Aorta (tissue), 5 donors: Measurements from ENCODE around the gene LGALS13. TPM values are rescaled to one million over a fixed set of nuclear protein-coding genes. Genes with fewer than 3 reads are reported as not detected.

ENCODE experiments used
- ATAC-seq: fragments of 200-7000 bp; cut with Tn5 transposase; one replicate; pipeline ENCODE4 v1.9.1; 2022; ENCODE audit warnings: moderate library complexity; ENCODE audit not compliant: low FRiP score
- DNase-seq, 2 donors: peaks; one replicate each; pipeline ENCODE4 v3.0.0-alpha.2; 2020
- H3K27ac ChIP-seq, 2 donors: one replicate each; pipeline ENCODE4 v1.5.1; 2013; ENCODE audit warnings: low read length in 2 of 2, mild to moderate bottlenecking in 2 of 2, moderate library complexity in 2 of 2, control low read depth in 1 of 2, inconsistent platforms in 1 of 2, low read depth in 1 of 2
- H3K27me3 ChIP-seq, 2 donors: one replicate each; pipeline ENCODE4 v1.6.1; 2013; ENCODE audit warnings: control low read depth in 1 of 2, low read length in 1 of 2, mild to moderate bottlenecking in 1 of 2, moderate library complexity in 1 of 2; ENCODE audit not compliant: insufficient read depth in 2 of 2, control insufficient read depth in 1 of 2
- H3K36me3 ChIP-seq, 2 donors: one replicate each; pipeline ENCODE4 v1.6.1; 2013; ENCODE audit warnings: control low read depth in 1 of 2, low read length in 1 of 2, mild to moderate bottlenecking in 1 of 2; ENCODE audit not compliant: insufficient read depth in 2 of 2, control insufficient read depth in 1 of 2
- H3K4me1 ChIP-seq, 2 donors: one replicate each; pipeline ENCODE4 v1.6.1; 2013; ENCODE audit warnings: low read length in 2 of 2, control low read depth in 1 of 2, mild to moderate bottlenecking in 1 of 2, moderate library complexity in 1 of 2; ENCODE audit not compliant: insufficient read depth in 2 of 2, control insufficient read depth in 1 of 2
- H3K4me3 ChIP-seq, 2 donors: one replicate each; pipeline ENCODE4 v1.5.1; 2013; ENCODE audit warnings: low read length in 2 of 2, control low read depth in 1 of 2, mild to moderate bottlenecking in 1 of 2
- H3K9me3 ChIP-seq: one replicate; pipeline ENCODE4 v1.6.1; 2013; ENCODE audit warnings: mild to moderate bottlenecking, low read length; ENCODE audit not compliant: control insufficient read depth
- WGBS, 2 donors: extraction: QIAGEN DNeasy Blood & Tissue Kit; methylation state at CpG; one replicate each; pipeline ENCODE4 v1.1.7; 2013; 5-methylcytosine and 5-hydroxymethylcytosine counted together
- intact Hi-C, 2 donors: fragments of 100-400 bp; cut with DNase I; formaldehyde crosslinking; loops; one replicate each; pipeline versions ENCODE4 v1.14.2 to v1.15.0; 2022
- polyA plus RNA-seq, 2 donors: library from polyadenylated mRNA; stranded (reverse); fragments of 200-250 nt; gene quantifications; one replicate each; pipeline ENCODE4 v1.2.3, GENCODE V29; 2013
- total RNA-seq, 2 donors: library from RNA; stranded (reverse); fragmentation: NEBNext Ultra II Directional; extraction: Animal tissue kit (Norgen Biotek cat#: 25700); gene quantifications; one replicate each; pipeline ENCODE4 v1.2.1, GENCODE V29; 2021
- donor health status: healthy with polysubstance abuse.
- donor health status: Bipolar disorder and iron deficiency.
- donor health status: DM: no; HTN: no; CAD: no.
- donor health status: DM: no; HTN: no; CAD: no.
- donor health status: DM: yes; HTN: yes; CAD: no.

Gene LGALS13
- total and polyA plus RNA-seq, 4 donors = not detected

- intact Hi-C loops = no loop called here
- Histone ChIP-seq H3K4me3 (no peak overlapping the region), H3K36me3 (no peaks in the 10 kb centered on the region), H3K9me3 (peaks cover 2% of the 10 kb centered on the region), H3K27me3 (no peaks in the 10 kb centered on the region), H3K4me1 (no peaks in the 10 kb centered on the region), H3K27ac (no peak overlapping the region)
- DNase-seq (no peak), ATAC-seq (no peak)
- 54 to 60% methylated on average over 6 of the region's 6 CpGs for WGBS, 2 donors
Observed at GRCh38 chr19:39631626-39632025, 29.3 kb downstream of the LGALS13 start.

- no peak for DNase-seq
- Histone ChIP-seq H3K4me3 (no peak overlapping the region), H3K36me3 (no peaks in the 10 kb centered on the region), H3K27me3 (no peaks in the 10 kb centered on the region), H3K27ac (no peak overlapping the region), H3K4me1 (no peaks in the 10 kb centered on the region), H3K9me3 (no peaks in the 10 kb centered on the region)
- 52 to 53% methylated on average over 4 of the region's 4 CpGs for WGBS, 2 donors
- no peak for ATAC-seq
- intact Hi-C loops = no loop called here
Observed at GRCh38 chr19:39637891-39638290, 35.6 kb downstream of the LGALS13 start.

GRCh38 chr19:39641773-39642172 is 39.4 kb downstream of the LGALS13 start:
- Histone ChIP-seq H3K4me3 (no peak overlapping the region), H3K4me1 (no peaks in the 10 kb centered on the region), H3K9me3 (peaks cover 1% of the 10 kb centered on the region), H3K27me3 (no peaks in the 10 kb centered on the region), H3K36me3 (no peaks in the 10 kb centered on the region), H3K27ac (no peak overlapping the region)
- ATAC-seq = no peak
- WGBS, 2 donors = 21 to 22% methylated on average over 1 of the region's 1 CpG
- intact Hi-C loops = no loop called here
- no peak for DNase-seq

GRCh38 chr19:39643591-39643990 is 41.3 kb downstream of the LGALS13 start:
- no peaks in the 10 kb centered on the region for H3K27me3 ChIP-seq
- peaks cover 1% of the 10 kb centered on the region for H3K9me3 ChIP-seq
- no peaks in the 10 kb centered on the region for H3K4me1 ChIP-seq
- 58 to 62% methylated on average over 5 of the region's 5 CpGs for WGBS, 2 donors
- ATAC-seq = no peak
- no peak overlapping the region for H3K27ac ChIP-seq
- no peak overlapping the region for H3K4me3 ChIP-seq
- intact Hi-C loops = no loop called here
- no peaks in the 10 kb centered on the region for H3K36me3 ChIP-seq
- DNase-seq = no peak

GRCh38 chr19:39645800-39646411 is 43.6 kb downstream of the LGALS13 start:
- Histone ChIP-seq H3K27me3 (no peaks in the 10 kb centered on the region), H3K4me1 (no peaks in the 10 kb centered on the region), H3K4me3 (no peak overlapping the region), H3K27ac (no peak overlapping the region), H3K9me3 (peaks cover 1% of the 10 kb centered on the region), H3K36me3 (no peaks in the 10 kb centered on the region)
- no peak for DNase-seq
- ATAC-seq = no peak
- intact Hi-C loops = no loop called here
- 20 to 21% methylated on average over 6 of the region's 6 CpGs for WGBS, 2 donors

GRCh38 chr19:39647918-39648317 is 45.6 kb downstream of the LGALS13 start:
- H3K27me3 ChIP-seq = no peaks in the 10 kb centered on the region
- no peaks in the 10 kb centered on the region for H3K36me3 ChIP-seq
- peaks cover 1% of the 10 kb centered on the region for H3K9me3 ChIP-seq
- WGBS, 2 donors = 32 to 40% methylated on average over 3 of the region's 3 CpGs
- H3K4me1 ChIP-seq = no peaks in the 10 kb centered on the region
- H3K4me3 ChIP-seq = no peak overlapping the region
- H3K27ac ChIP-seq = no peak overlapping the region
- ATAC-seq = no peak
- intact Hi-C loops = no loop called here
- no peak for DNase-seq

- WGBS, 2 donors = 48 to 50% methylated on average over 3 of the region's 3 CpGs
- DNase-seq (no peak), ATAC-seq (no peak)
- intact Hi-C loops = no loop called here
- Histone ChIP-seq H3K27me3 (no peaks in the 10 kb centered on the region), H3K4me1 (no peaks in the 10 kb centered on the region), H3K4me3 (no peak within 1 kb of the TSS), H3K9me3 (no peaks in the 10 kb centered on the region), H3K27ac (no peak within 1 kb of the TSS), H3K36me3 (no peaks in the 10 kb centered on the region)
Observed at GRCh38 chr19:39655613-39656012, 53.3 kb downstream of the LGALS13 start, which contains the start of gene LGALS16. Gene LGALS16, plus strand, starts transcription at chr19:39655913. Its CDS starts 49 bp downstream, at chr19:39655962.

Other genes with a start within 250 kb of the LGALS13 start
- 10 to 100 TPM; 33.9 to 34.5 TPM for gene PAF1, start 211.4 kb upstream of the LGALS13 start, total RNA-seq
- gene PAF1, start 211.4 kb upstream of the LGALS13 start, polyA plus RNA-seq = 10 to 100 TPM; 27.7 to 43.8 TPM
- 10 to 100 TPM; 28.9 to 35.1 TPM for gene MED29, start 211.1 kb upstream of the LGALS13 start, total RNA-seq
- 10 to 100 TPM; 26.0 to 29.7 TPM for gene MED29, start 211.1 kb upstream of the LGALS13 start, polyA plus RNA-seq
- 100 to 1,000 TPM; 205 to 955 TPM for gene ZFP36, start 195.7 kb upstream of the LGALS13 start, total RNA-seq
- 100 to 1,000 TPM; 124 to 360 TPM for gene ZFP36, start 195.7 kb upstream of the LGALS13 start, polyA plus RNA-seq
- gene PLEKHG2, start 189.9 kb upstream of the LGALS13 start, total RNA-seq = 10 to 100 TPM; 86.4 to 98.1 TPM
- 10 to 100 TPM; 15.3 to 74.4 TPM for gene PLEKHG2, start 189.9 kb upstream of the LGALS13 start, polyA plus RNA-seq
- 1,000 to 10,000 TPM; 1,268 to 1,273 TPM for gene RPS16, start 166.6 kb upstream of the LGALS13 start, total RNA-seq
- 1,000 to 10,000 TPM; 3,270 to 4,459 TPM for gene RPS16, start 166.6 kb upstream of the LGALS13 start, polyA plus RNA-seq
- gene SUPT5H, start 156.9 kb upstream of the LGALS13 start, total RNA-seq = 100 to 1,000 TPM in 1 of 2 donors, 10 to 100 TPM in 1; 90.1 to 103 TPM
- gene SUPT5H, start 156.9 kb upstream of the LGALS13 start, polyA plus RNA-seq = 100 to 1,000 TPM in 1 of 2 donors, 10 to 100 TPM in 1; 56.1 to 170 TPM
- gene TIMM50, start 121.7 kb upstream of the LGALS13 start, total RNA-seq = 10 to 100 TPM; 31.1 to 39.5 TPM
- 10 to 100 TPM; 20.0 to 61.8 TPM for gene TIMM50, start 121.7 kb upstream of the LGALS13 start, polyA plus RNA-seq
- gene DLL3, start 103.6 kb upstream of the LGALS13 start, total RNA-seq = not detected
- not detected for gene DLL3, start 103.6 kb upstream of the LGALS13 start, polyA plus RNA-seq
- gene SELENOV, start 87.4 kb upstream of the LGALS13 start, total RNA-seq = not detected
- gene SELENOV, start 87.4 kb upstream of the LGALS13 start, polyA plus RNA-seq = not detected
- 1 to 10 TPM; 3.2 to 3.3 TPM for gene EID2B, start 69.7 kb upstream of the LGALS13 start, total RNA-seq
- gene EID2B, start 69.7 kb upstream of the LGALS13 start, polyA plus RNA-seq = 1 to 10 TPM in 1 of 2 donors, under 1 TPM in 1; 0.75 to 6.0 TPM
- 10 to 100 TPM in 1 of 2 donors, 1 to 10 TPM in 1; 9.7 to 13.0 TPM for gene EID2, start 62.4 kb upstream of the LGALS13 start, total RNA-seq
- gene EID2, start 62.4 kb upstream of the LGALS13 start, polyA plus RNA-seq = 10 to 100 TPM in 1 of 2 donors, 1 to 10 TPM in 1; 8.0 to 12.6 TPM
- not detected for gene LGALS16, start 53.4 kb downstream of the LGALS13 start, total RNA-seq
- not detected for gene LGALS16, start 53.4 kb downstream of the LGALS13 start, polyA plus RNA-seq
- gene LGALS14, start 102.0 kb downstream of the LGALS13 start, total RNA-seq = not detected
- not detected for gene LGALS14, start 102.0 kb downstream of the LGALS13 start, polyA plus RNA-seq
- gene CLC, start 135.5 kb downstream of the LGALS13 start, total RNA-seq = not detected
- not detected for gene CLC, start 135.5 kb downstream of the LGALS13 start, polyA plus RNA-seq
- gene LEUTX, start 176.3 kb downstream of the LGALS13 start, total RNA-seq = not detected
- not detected for gene LEUTX, start 176.3 kb downstream of the LGALS13 start, polyA plus RNA-seq
- 10 to 100 TPM in 1 of 2 donors, 1 to 10 TPM in 1; 8.4 to 12.9 TPM for gene DYRK1B, start 231.6 kb downstream of the LGALS13 start, total RNA-seq
- 10 to 100 TPM in 1 of 2 donors, 1 to 10 TPM in 1; 4.3 to 17.5 TPM for gene DYRK1B, start 231.6 kb downstream of the LGALS13 start, polyA plus RNA-seq
- 100 to 1,000 TPM; 121 to 150 TPM for gene FBL, start 243.9 kb downstream of the LGALS13 start, total RNA-seq
- 100 to 1,000 TPM; 158 to 232 TPM for gene FBL, start 243.9 kb downstream of the LGALS13 start, polyA plus RNA-seq